ENCODE measurements around the gene ZYX. TPM values are rescaled to one million over a fixed set of nuclear protein-coding genes. Genes with fewer than 3 reads are reported as not detected.

Gene ZYX
- polyA plus RNA-seq, 1 of the 3 experiments (the other 2 are of a cell fraction): 271 TPM

- peak; percentile 40 for DNase-seq
- 70% methylated on average over 4 of the region's 4 CpGs for WGBS (ENCODE audit: low lambda C conversion rate)
Measured at GRCh38 chr7:143367972-143368371, 13.2 kb upstream of the ZYX start.

GRCh38 chr7:143368387-143368786 lies 12.8 kb upstream of the ZYX start:
- DNase-seq: no peak
- Histone ChIP-seq H3K79me2 (ENCODE audit: insufficient read depth) (no peaks in the 10 kb centered on the region), H3K36me3 (replicated peaks in 1 of 2; ENCODE audit: control insufficient read depth in 1 of 2, insufficient read depth in 2 of 2, low read length in 1 of 2) (no peaks in the 10 kb centered on the region), H3K27ac (ENCODE audit: low read depth in 2 of 2, low read length in 1 of 2) (no peak overlapping the region), H2AFZ (ENCODE audit: low read depth) (no peak overlapping the region), H3K9me3 (no peaks in the 10 kb centered on the region), H3K4me1 (ENCODE audit: control insufficient read depth in 1 of 2, insufficient read depth in 2 of 2, low read depth in 1 of 2, low read length in 1 of 2) (peaks cover 6 to 16% of the 10 kb centered on the region in 2 experiments; a peak in 3 of 4 replicates), H4K20me1 (ENCODE audit: insufficient read depth) (no peaks in the 10 kb centered on the region), H3K27me3 (ENCODE audit: insufficient read depth) (no peaks in the 10 kb centered on the region), H3F3A (replicated peaks; ENCODE audit: insufficient read depth) (peaks cover 15% of the 10 kb centered on the region), H3K4me3 (ENCODE audit: low read depth in 2 of 2, low read length in 1 of 2) (no peak overlapping the region), H3K9me2 (no peaks in the 10 kb centered on the region), H3K9ac (no peak overlapping the region), H3K4me2 (no peak overlapping the region; the same call in 1 of the 2 replicates)
- no peak for TF ChIP-seq MXI1 (IDR thresholded peaks at IDR 0.05; ENCODE audit: low read depth, low read length)
- TF ChIP-seq TCF12 (IDR thresholded peaks at IDR 0.05): no peak
- no peak for TF ChIP-seq TAF1 (IDR thresholded peaks at IDR 0.05; ENCODE audit: borderline replicate concordance, low read depth, low read length)
- no peak for TF ChIP-seq POLR2AphosphoS5 (IDR thresholded peaks at IDR 0.05; ENCODE audit: low read depth, low read length)
- no peak for TF ChIP-seq YY1 (IDR thresholded peaks at IDR 0.05; ENCODE audit: low read depth)
- ChIA-PET CTCF (interaction anchor here (1.0 to 3.3 kb wide), 3 partner anchors 12 to 128 kb away, joined by 3 to 29 read pairs (median 12); partner anchors contain the start of gene ZYX), POLR2A (no interaction called here)
- whole genome bisulfite sequencing (ENCODE audit: low lambda C conversion rate): 95% methylated on average over 1 of the region's 1 CpG

More at GRCh38 chr7:143367972-143368371, 13.2 kb upstream of the ZYX start:
- Histone ChIP-seq H4K20me1 (ENCODE audit: insufficient read depth) (no peaks in the 10 kb centered on the region), H3K4me3 (ENCODE audit: low read depth in 2 of 2, low read length in 1 of 2) (no peak overlapping the region), H3K9me3 (no peaks in the 10 kb centered on the region), H3K9me2 (no peaks in the 10 kb centered on the region), H3K4me1 (ENCODE audit: control insufficient read depth in 1 of 2, insufficient read depth in 2 of 2, low read depth in 1 of 2, low read length in 1 of 2) (peaks cover 8 to 16% of the 10 kb centered on the region in 2 experiments; a peak in 3 of 4 replicates), H3K9ac (no peak overlapping the region), H3K79me2 (ENCODE audit: insufficient read depth) (no peaks in the 10 kb centered on the region), H3K36me3 (replicated peaks in 1 of 2; ENCODE audit: control insufficient read depth in 1 of 2, insufficient read depth in 2 of 2, low read length in 1 of 2) (no peaks in the 10 kb centered on the region), H3K27ac (ENCODE audit: low read depth in 2 of 2, low read length in 1 of 2) (no peak overlapping the region), H3K27me3 (ENCODE audit: insufficient read depth) (no peaks in the 10 kb centered on the region), H2AFZ (ENCODE audit: low read depth) (no peak overlapping the region), H3F3A (replicated peaks; ENCODE audit: insufficient read depth) (peaks cover 15% of the 10 kb centered on the region), H3K4me2 (no peak overlapping the region; the same call in 1 of the 2 replicates)
- ChIA-PET POLR2A (no interaction called here), CTCF (interaction anchor here (1.0 to 3.3 kb wide), 3 partner anchors 12 to 127 kb away, joined by 3 to 29 read pairs (median 12); partner anchors contain the start of gene ZYX)
- TF ChIP-seq NFIC (IDR thresholded peaks at IDR 0.05; ENCODE audit: borderline replicate concordance) (peak; percentile 69), RXRA (IDR thresholded peaks at IDR 0.05; ENCODE audit: borderline replicate concordance, low read depth) (peak; percentile 46; the same call in 1 of the 2 replicates), GATA2 (CRISPR knock-in tag; IDR thresholded peaks at IDR 0.05) (no peak), JUND (IDR thresholded peaks at IDR 0.05) (peak; percentile 43), MAX (IDR thresholded peaks at IDR 0.05; ENCODE audit: low read depth) (no peak), ELF1 (IDR thresholded peaks at IDR 0.05) (no peak), TCF12 (IDR thresholded peaks at IDR 0.05) (peak; percentile 89), PBX3 (IDR thresholded peaks at IDR 0.05) (peak; percentile 62; the same call in 1 of the 2 replicates), MXI1 (IDR thresholded peaks at IDR 0.05; ENCODE audit: low read depth, low read length) (no peak), POLR2AphosphoS5 (IDR thresholded peaks at IDR 0.05; ENCODE audit: low read depth, low read length) (peak; percentile 29; the same call in 1 of the 2 replicates), FOXM1 (IDR thresholded peaks at IDR 0.05; ENCODE audit: low read depth) (no peak), CHD2 (IDR thresholded peaks at IDR 0.05; ENCODE audit: low read length, partially characterized antibody) (no peak)
